HPDE6-E6E7 (cell line): ENCODE results near the gene CYP4F8.
A peak's percentile ranks its signal among the peaks of the same experiment; 100 is the strongest.

Experiments used
- DNase-seq: peaks from one replicate; pipeline ENCODE4 v3.0.0; 2011; ENCODE audit warnings: missing footprints; ENCODE audit errors: extremely low spot score

CYP4F8 gene

GRCh38 chr19:15616183-15616582 is 1.2 kb downstream of the CYP4F8 start:
- no peak for DNase-seq

- no peak for DNase-seq
Observed at GRCh38 chr19:15616627-15617270, 1.7 kb downstream of the CYP4F8 start.

- DNase-seq = no peak
Observed at GRCh38 chr19:15618321-15618720, 3.3 kb downstream of the CYP4F8 start.

- DNase-seq = no peak
Observed at GRCh38 chr19:15621801-15622200, 6.8 kb downstream of the CYP4F8 start.

GRCh38 chr19:15622991-15623390 is 8.0 kb downstream of the CYP4F8 start:
- no peak for DNase-seq

- no peak for DNase-seq
Observed at GRCh38 chr19:15623711-15624318, 8.8 kb downstream of the CYP4F8 start.

GRCh38 chr19:15628236-15629002 is 13.4 kb downstream of the CYP4F8 start:
- no peak for DNase-seq

- peak; percentile 64 for DNase-seq
Observed at GRCh38 chr19:15629003-15629880, 14.2 kb downstream of the CYP4F8 start.

GRCh38 chr19:15631817-15632216 is 16.8 kb downstream of the CYP4F8 start:
- DNase-seq = peak; percentile 15

GRCh38 chr19:15633082-15633835 is 18.2 kb downstream of the CYP4F8 start:
- no peak for DNase-seq

- DNase-seq = no peak
Observed at GRCh38 chr19:15634105-15634504, 19.1 kb downstream of the CYP4F8 start.

GRCh38 chr19:15635016-15635805 is 20.2 kb downstream of the CYP4F8 start:
- no peak for DNase-seq

GRCh38 chr19:15636026-15636425 is 21.0 kb downstream of the CYP4F8 start:
- DNase-seq = no peak

GRCh38 chr19:15639596-15639995 is 24.6 kb downstream of the CYP4F8 start:
- no peak for DNase-seq

- DNase-seq = peak; percentile 94
Observed at GRCh38 chr19:15640294-15640903, 25.4 kb downstream of the CYP4F8 start, which contains the start of gene CYP4F3. Gene CYP4F3, plus strand, starts transcription at chr19:15640897. Its CDS starts 519 bp downstream, at chr19:15641416.

- peak; percentile 23 for DNase-seq
Observed at GRCh38 chr19:15640904-15641597, 26.0 kb downstream of the CYP4F8 start.

GRCh38 chr19:15641901-15642491 is 27.0 kb downstream of the CYP4F8 start:
- no peak for DNase-seq

- no peak for DNase-seq
Observed at GRCh38 chr19:15642807-15643206, 27.8 kb downstream of the CYP4F8 start.

GRCh38 chr19:15643387-15643786 is 28.4 kb downstream of the CYP4F8 start:
- no peak for DNase-seq
